Coronary artery (tissue), 2 donors: ENCODE measurements around the gene MROH2A.

ENCODE experiments used
- DNase-seq: peaks from one replicate; pipeline ENCODE4 v3.0.0-alpha.2; 2017; ENCODE audit warnings: low spot score
- H3K27ac ChIP-seq, 2 donors: fragments of 200-600 bp; sonication (generic); one replicate each; pipeline ENCODE4 v1.5.1; 2016 to 2019
- H3K4me3 ChIP-seq: fragments of 200-600 bp; sonication (generic); 2 replicates; pipeline ENCODE4 v1.5.1; 2016; ENCODE audit warnings: mild to moderate bottlenecking, moderate library complexity
- CTCF ChIP-seq: fragments of 200-600 bp; sonication (generic); IDR thresholded peaks from one replicate; pipeline ENCODE4 v1.5.1; 2019; ENCODE audit warnings: antibody characterized with exemption

The MROH2A gene

GRCh38 chr2:233851169-233851568 lies 73.0 kb downstream of the MROH2A start:
- Histone ChIP-seq H3K27ac (no peak overlapping the region), H3K4me3 (no peak overlapping the region)
- TF ChIP-seq CTCF = no peak
- DNase-seq = no peak

DNA sequence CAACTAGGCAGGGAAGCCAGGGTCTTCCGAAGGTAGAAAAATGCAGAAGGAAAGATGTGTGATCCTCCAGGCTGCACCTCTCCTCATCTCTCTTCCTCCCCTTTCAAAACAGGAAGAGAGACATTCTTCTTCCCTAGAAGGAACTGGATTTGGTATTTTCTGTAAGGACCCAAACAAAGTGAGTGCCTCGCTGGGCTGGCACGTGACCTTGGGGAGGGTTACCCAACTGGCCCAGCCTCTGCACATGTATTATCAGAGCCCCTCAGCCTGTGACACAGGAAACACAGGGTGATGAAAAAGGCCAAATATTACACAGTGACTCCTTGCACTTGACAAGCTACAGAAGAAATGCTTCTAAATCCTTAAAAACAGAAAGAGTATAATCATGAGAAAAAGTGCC lies 73.9 kb downstream of the MROH2A start:
- TF ChIP-seq CTCF = no peak
- no peak for DNase-seq
- H3K27ac ChIP-seq = no peak overlapping the region
- H3K4me3 ChIP-seq = no peak overlapping the region

GRCh38 chr2:233853353-233853752 lies 75.2 kb downstream of the MROH2A start:
- TF ChIP-seq CTCF = no peak
- Histone ChIP-seq H3K27ac (no peak overlapping the region), H3K4me3 (no peak overlapping the region)
- DNase-seq = no peak

DNA sequence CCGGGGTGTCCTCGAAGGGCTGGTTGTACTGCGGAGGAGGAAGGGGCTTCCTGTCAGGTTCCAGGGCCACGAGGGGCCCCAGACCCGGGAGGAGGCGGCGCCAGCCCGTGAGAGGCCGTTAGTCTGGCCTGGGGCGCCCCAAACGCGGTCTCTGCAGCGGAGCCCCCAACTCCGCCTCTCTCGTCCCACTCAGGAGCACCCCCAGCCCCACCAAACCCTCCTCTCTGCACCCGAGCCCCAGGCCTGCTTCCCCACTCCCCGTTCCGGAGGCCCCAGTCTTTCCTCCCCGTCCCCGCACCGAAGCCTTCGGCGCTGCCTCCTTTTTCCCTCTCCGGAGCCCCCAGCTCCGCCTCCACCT lies 75.7 kb downstream of the MROH2A start:
- DNase-seq = no peak
- peak overlapping the region; percentile 73 for H3K4me3 ChIP-seq
- H3K27ac ChIP-seq = no peak overlapping the region
- no peak for TF ChIP-seq CTCF

DNA sequence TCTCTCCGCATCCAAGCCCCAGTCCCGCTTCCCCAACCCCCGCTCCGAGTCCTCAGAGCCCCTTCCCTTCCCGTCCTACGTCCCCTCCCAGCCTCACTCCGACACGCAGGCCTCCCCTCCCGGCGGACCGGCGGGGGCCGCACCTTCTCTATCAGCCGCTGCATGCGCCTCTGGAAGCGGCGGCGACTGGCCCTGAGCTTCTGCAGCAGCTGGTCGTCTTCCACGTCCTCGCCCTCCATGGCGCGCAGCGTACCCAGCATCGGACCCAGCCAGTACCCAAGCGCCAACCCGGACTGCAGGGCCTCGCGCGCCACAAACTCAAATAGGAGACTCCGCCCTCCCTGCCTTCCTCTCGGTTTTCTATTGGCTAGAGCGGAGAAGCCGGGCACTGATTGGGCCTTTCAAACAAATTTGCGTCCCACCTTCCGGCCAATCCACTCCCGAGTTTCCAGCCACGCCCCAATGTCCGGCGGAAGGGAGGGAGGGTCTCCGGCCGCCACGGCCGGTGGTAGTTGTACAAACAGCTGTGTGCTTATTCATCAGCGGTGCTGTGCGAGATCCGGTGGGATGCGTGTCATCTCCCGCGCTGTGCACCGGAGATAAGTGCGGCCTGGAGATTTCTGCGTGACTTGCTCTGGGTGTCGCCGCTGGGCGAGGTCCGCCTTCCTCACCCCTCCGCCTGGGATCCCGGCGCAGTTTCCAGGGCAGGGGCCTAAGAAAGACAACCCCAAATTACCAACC lies 76.3 kb downstream of the MROH2A start, which contains the start of gene HJURP:
TSS of gene HJURP (minus strand) at position 295 of the 741 bp plus-strand sequence. CDS start at position 260, 35 bp downstream.
- no peak for TF ChIP-seq CTCF
- H3K4me3 ChIP-seq = peak within 1 kb of the TSS; percentile 73
- peak; percentile 94 for DNase-seq
- peak within 1 kb of the TSS; percentile 3 to 68 for H3K27ac ChIP-seq

DNA sequence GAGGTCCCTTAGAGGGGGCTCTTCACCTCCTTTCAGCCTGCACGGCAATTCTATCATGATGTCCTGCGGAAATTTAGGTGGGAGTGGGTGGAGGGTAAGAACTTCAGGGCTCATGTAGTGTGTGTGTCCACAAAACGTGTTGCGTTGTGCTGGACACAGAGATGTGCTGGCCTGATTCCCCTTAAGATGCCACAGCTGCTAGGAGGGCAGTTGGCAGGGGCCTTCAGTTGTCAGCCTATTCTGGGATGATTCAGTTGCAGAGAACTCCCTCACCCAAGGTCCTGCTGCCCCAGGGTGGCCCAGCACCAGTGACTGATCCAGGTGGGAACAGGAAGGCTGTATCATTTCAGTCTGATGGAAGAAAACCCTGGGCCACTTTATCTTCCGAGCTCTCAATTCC lies 77.2 kb downstream of the MROH2A start:
- Histone ChIP-seq H3K27ac (no peak overlapping the region), H3K4me3 (peak overlapping the region; percentile 73)
- DNase-seq = no peak
- TF ChIP-seq CTCF = no peak

DNA sequence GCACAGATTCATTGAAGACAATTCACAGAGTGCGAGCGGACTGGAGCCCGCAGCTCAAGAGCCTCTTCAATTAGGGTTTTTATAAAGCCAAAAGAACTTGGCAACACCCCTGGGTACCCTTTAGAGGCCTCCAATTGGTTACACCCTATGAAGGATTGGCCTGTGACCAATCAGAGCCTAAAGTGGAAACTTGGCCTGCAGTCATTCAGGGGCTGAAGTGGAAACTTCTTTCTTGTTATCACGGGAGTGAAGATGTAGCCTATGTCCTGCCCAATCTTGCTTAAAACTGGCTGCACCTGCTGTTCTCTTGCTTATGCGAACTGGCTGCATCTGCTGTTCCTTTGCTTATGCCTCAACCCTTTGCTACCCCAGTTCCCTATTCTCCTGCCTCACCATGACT lies 78.1 kb downstream of the MROH2A start:
- Histone ChIP-seq H3K4me3 (no peak overlapping the region), H3K27ac (no peak overlapping the region)
- DNase-seq = no peak
- no peak for TF ChIP-seq CTCF
